Right lobe of liver (tissue), 6 donors: ENCODE measurements around the gene VKORC1L1. TPM values are rescaled to one million over a fixed set of nuclear protein-coding genes. Genes with fewer than 3 reads are reported as not detected.
"Not testable (repeated sequence)": the region's sequence is repeated elsewhere in the genome, so short reads cannot be mapped to it uniquely, and the experiment has no call there.

ENCODE experiments used
- ATAC-seq, 4 donors: fragments of 200-7000 bp; cut with Tn5 transposase; one replicate each; pipeline ENCODE4 v1.9.1; 2020; ENCODE audit warnings: mild to moderate bottlenecking in 4 of 4, moderate library complexity in 4 of 4
- DNase-seq, 3 donors: peaks; one replicate each; pipeline ENCODE4 v3.0.0-alpha.2; 2020
- H3K27ac ChIP-seq, 3 donors: fragments of 200-600 bp; one replicate each; pipeline ENCODE4 v1.8.0; 2022
- H3K27me3 ChIP-seq, 2 donors: fragments of 200-600 bp; one replicate each; pipeline ENCODE4 v1.8.0; 2022
- H3K36me3 ChIP-seq, 4 donors: fragments of 200-600 bp; sonication (generic) in 1 of 4; one replicate each; pipeline versions ENCODE4 v1.5.1 to v1.8.0; 2017 to 2022; ENCODE audit warnings: control low read depth in 1 of 4
- H3K4me1 ChIP-seq, 4 donors: fragments of 200-600 bp; sonication (generic) in 1 of 4; one replicate each; pipeline versions ENCODE4 v1.5.1 to v1.8.0; 2017 to 2022; ENCODE audit warnings: control low read depth in 1 of 4
- H3K4me3 ChIP-seq, 3 donors: fragments of 200-600 bp; one replicate each; pipeline ENCODE4 v1.8.0; 2022
- H3K9me3 ChIP-seq, 4 donors: fragments of 200-600 bp; sonication (generic) in 1 of 4; one replicate each; pipeline versions ENCODE4 v1.5.1 to v1.8.0; 2017 to 2022; ENCODE audit warnings: control low read depth in 1 of 4
- CTCF ChIP-seq, 4 donors: fragments of 200-600 bp in 3 of 4; fragments of 450-650 bp in 1 of 4; IDR thresholded peaks; one replicate each; pipeline versions ENCODE4 v1.5.1 to v1.8.0; 2016 to 2022; ENCODE audit warnings: antibody characterized with exemption in 4 of 4, mild to moderate bottlenecking in 2 of 4
- POLR2A ChIP-seq: fragments of 450-650 bp; IDR thresholded peaks from one replicate; pipeline ENCODE4 v1.6.1; 2017; ENCODE audit warnings: antibody characterized with exemption, mild to moderate bottlenecking
- WGBS: methylation state at CpG from one replicate; pipeline ENCODE4 v1.1.6; 2018; ENCODE audit warnings: low coverage, low lambda C conversion rate; ENCODE audit not compliant: insufficient coverage; ENCODE audit errors: missing lambda C conversion rate; 5-methylcytosine and 5-hydroxymethylcytosine counted together
- intact Hi-C, 2 donors: fragments of 100-400 bp; cut with DNase I; formaldehyde crosslinking; loops; one replicate each; pipeline versions ENCODE4 v1.11.2 to v1.14.1; 2022
- small RNA-seq, 2 experiments: library from RNA; depleted of rRNA; stranded (forward); fragments of <200 nt; gene quantifications; one replicate each; pipeline ENCODE3, GENCODE V24; 2016
- total RNA-seq, 6 experiments: library from RNA; depleted of rRNA in 2 of 6; stranded (reverse); fragments of >200 nt in 2 of 6; fragmentation: NEBNext Ultra II Directional in 3 of 6; extraction: Animal tissue kit (Norgen Biotek cat#: 25700) in 3 of 6; gene quantifications; one replicate each; pipeline versions ENCODE4 v1.1.0 to v1.2.4, GENCODE V29; 2016 to 2023
- donor health status: DM: no; HTN: yes; CAD: no.
- donor health status: DM: no; HTN: no; CAD: no.
- donor health status: DM: no; HTN: no; CAD: no.
- donor health status: DM: no; HTN: yes; CAD: no.
- donor health status: DM: no; HTN: yes; CAD: no.

The VKORC1L1 gene
- total RNA-seq, 6 experiments from 2014 or later, result 9.2 to 26.1 (median 13.2) TPM

- Histone ChIP-seq H3K27ac (no peak overlapping the region), H3K4me3 (no peak overlapping the region), H3K9me3 (no peaks in the 10 kb centered on the region), H3K36me3 (no peaks in the 10 kb centered on the region), H3K4me1 (no peaks in the 10 kb centered on the region), H3K27me3 (no peaks in the 10 kb centered on the region)
- intact Hi-C loops, result no loop called here
- DNase-seq, result no peak
- WGBS, result 82% methylated on average over 1 of the region's 4 CpGs
- no peak for ATAC-seq
- TF ChIP-seq POLR2A (no peak), CTCF (IDR thresholded peaks at IDR 0.05) (no peak)
These were observed 119.7 kb downstream of the VKORC1L1 start for GRCh38 chr7:65992526-65992925.

DNA sequence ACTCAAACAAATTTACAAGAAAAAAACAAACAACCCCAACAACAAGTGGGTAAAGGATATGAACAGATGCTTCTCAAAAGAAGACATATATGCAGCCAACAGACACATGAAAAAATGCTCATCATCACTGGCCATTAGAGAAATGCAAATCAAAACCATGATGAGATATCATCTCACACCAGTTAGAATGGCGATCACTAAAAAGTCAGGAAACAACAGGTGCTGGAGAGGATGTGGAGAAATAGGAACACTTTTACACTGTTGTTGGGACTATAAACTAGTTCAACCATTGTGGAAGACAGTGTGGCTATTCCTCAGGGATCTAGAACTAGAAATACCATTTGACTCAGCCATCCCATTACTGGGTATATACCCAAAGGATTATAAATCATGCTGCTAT is 122.1 kb downstream of the VKORC1L1 start:
- H3K4me3 ChIP-seq, H3K4me1 ChIP-seq, DNase-seq, intact Hi-C loops, H3K27me3 ChIP-seq, H3K27ac ChIP-seq, H3K36me3 ChIP-seq, H3K9me3 ChIP-seq, ATAC-seq: not testable (repeated sequence)
- WGBS, result 0% methylated on average over 1 of the region's 1 CpG

DNA sequence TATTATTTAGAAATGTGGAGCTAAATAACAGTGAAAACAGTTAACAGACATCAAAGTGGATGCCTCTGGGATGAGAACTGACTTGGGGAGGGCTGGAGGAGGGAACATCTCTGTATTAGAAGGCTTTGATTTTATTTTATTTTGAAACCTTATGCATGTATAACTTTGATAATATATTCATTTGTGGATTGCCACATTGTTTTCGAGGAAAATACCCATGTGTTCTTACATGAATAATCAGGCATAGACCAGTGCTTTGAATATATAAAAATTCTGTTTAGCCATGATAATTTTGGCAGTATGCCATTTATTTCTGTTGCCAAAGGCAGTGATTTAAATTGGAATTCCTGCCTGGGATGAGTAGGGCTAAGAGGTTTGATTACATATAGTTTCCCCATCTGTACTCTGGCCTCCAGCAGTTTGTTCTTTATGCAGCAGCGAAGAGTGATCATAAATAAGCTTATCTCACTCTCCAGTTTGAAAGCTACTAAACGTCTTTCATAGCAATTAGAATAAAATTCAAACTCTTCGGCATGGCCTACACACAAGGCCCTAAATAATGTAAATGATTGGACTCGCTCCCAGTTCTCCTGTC is 128.0 kb downstream of the VKORC1L1 start:
- H3K4me3 ChIP-seq, H3K27me3 ChIP-seq, H3K27ac ChIP-seq, intact Hi-C loops, DNase-seq, H3K9me3 ChIP-seq, H3K36me3 ChIP-seq: not testable (repeated sequence)
- H3K4me1 ChIP-seq, result peaks cover 0 to 13% (median 4%) of the 10 kb centered on the region in 4 donors
- WGBS, result 70% methylated on average over 1 of the region's 5 CpGs
- peak; percentile 57 to 72 (median 64) for ATAC-seq

DNA sequence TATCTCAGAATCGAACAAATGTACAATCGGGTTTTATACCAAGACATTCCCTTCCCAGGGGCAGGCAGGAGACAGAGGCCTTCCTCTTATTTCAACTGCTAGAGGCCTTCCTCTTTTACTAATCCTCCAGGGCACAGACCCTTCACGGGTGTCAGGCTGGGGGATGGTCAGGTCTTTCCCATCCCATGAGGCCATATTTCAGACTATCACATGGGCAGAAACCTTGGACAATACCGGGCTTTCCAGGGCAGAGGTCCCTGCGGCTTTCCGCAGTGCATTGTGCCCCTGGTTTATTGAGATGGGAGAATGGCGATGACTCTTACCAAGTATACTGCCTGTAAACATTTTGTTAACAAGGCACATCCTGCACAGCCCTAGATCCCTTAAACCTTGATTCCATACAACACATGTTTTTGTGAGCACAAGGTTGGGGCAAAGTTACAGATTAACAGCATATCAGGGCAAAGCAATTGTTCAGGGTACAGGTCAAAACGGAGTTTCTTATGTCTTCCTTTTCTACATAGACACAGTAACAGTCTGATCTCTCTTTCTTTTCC is 132.3 kb downstream of the VKORC1L1 start:
- intact Hi-C loops, H3K4me3 ChIP-seq, DNase-seq, H3K27me3 ChIP-seq, H3K36me3 ChIP-seq, H3K9me3 ChIP-seq: not testable (repeated sequence)
- 63% methylated on average over 8 of the region's 8 CpGs for WGBS
- Histone ChIP-seq H3K4me1 (peaks cover 0 to 18% (median 4%) of the 10 kb centered on the region in 4 donors), H3K27ac (peak overlapping the region in 2 of 3 donors; percentile 24 to 38)
- ATAC-seq, result peak in 1 of 4 donors; percentile 21

DNA sequence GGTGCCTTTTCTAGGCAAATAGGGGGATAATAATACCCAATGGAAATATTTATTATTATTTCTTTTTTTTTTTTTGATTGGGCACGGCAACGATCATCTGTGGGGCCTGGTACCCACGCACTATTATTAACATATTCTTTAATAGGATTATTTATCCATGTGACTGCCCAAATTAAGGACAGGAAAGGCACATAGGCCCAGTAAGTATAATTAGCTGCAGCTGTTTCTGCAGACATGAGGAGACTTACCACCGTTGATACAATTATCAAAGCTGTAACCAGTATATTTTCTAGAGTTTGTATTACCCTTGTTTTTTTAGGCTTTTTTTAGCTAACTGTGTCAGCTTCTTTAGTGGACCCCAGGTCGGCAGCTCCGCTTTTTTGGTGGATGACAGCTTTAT is 134.4 kb downstream of the VKORC1L1 start:
- Histone ChIP-seq H3K27ac (no peak overlapping the region), H3K4me3 (no peak overlapping the region), H3K27me3 (no peaks in the 10 kb centered on the region), H3K4me1 (peaks cover 0 to 18% (median 4%) of the 10 kb centered on the region in 4 donors), H3K9me3 (no peaks in the 10 kb centered on the region), H3K36me3 (no peaks in the 10 kb centered on the region)
- intact Hi-C loops, result no loop called here
- 86% methylated on average over 6 of the region's 6 CpGs for WGBS
- TF ChIP-seq CTCF (IDR thresholded peaks at IDR 0.05), result no peak
- TF ChIP-seq POLR2A, result no peak
- ATAC-seq, result no peak
- DNase-seq, result no peak

Small RNA genes within 50 kb of the gene (small RNA-seq; reads per million reads assigned to genes)
- 0 reads per million in 2 experiments for gene AC073261.1
- gene RNU6-973P, result 0 reads per million in 2 experiments

Other genes with a start within 250 kb of the VKORC1L1 start
- gene GUSB, start 109.1 kb downstream of the VKORC1L1 start, total RNA-seq, result 10 to 100 TPM; 49.1 to 87.2 (median 67.7) TPM
- 100 to 1,000 TPM; 161 to 356 (median 220) TPM for gene ASL, start 202.7 kb downstream of the VKORC1L1 start, total RNA-seq
- 10 to 100 TPM; 17.2 to 38.0 (median 24.4) TPM for gene CRCP, start 241.8 kb downstream of the VKORC1L1 start, total RNA-seq